Measurements from ENCODE around the gene MYDGF. TPM values are rescaled to one million over a fixed set of nuclear protein-coding genes. Genes with fewer than 3 reads are reported as not detected.

Gene MYDGF
- total and polyA plus RNA-seq, 9 of the 15 experiments (the other 6 are each of a cell fraction or from before 2014, with no cell fraction given): 4.2 to 141 (median 82.1) TPM

DNA sequence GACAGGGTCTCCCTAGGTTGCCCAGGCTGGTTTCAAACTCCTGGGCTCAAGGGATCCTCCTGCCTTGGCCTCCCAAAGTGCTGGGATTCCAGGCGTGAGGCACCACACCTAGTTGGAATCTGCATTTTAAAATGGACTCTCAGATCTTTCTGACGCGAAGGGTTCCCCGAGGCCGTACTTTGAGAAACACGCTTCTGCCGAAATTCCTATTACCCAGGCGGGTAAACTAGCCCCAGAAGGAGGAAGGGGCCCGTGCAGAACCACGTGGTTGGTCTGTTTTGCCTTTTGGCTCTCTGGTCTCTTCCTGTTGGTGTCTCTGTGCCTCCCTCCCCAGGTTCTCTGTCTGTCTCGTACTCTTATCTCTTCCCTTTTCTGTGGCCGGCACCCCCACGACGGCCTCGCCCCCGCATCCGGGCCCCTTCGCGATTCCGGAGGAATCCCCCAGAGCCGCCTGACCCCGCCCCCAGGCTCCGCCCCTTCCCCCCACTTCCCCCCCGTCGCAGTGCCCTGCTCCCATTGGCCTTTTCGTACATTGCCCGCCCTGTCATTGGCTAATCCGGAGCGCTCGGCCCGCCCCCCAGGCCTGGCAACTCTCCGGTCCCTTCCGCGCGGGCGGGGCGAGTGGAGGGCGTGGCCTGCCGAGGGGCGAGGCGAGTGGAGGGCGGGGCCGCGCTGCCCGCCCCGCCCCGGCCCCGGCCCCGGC, 31.2 kb downstream of the MYDGF start, which contains the start of gene TNFAIP8L1 (continued):
- TF ChIP-seq, protein P1, sequence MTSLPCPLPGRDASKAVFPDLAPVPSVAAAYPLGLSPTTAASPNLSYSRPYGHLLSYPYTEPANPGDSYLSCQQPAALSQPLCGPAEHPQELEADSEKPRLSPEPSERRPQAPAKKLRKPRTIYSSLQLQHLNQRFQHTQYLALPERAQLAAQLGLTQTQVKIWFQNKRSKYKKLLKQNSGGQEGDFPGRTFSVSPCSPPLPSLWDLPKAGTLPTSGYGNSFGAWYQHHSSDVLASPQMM (CRISPR knock-in tag; IDR thresholded peaks at IDR 0.05): no peak
- TF ChIP-seq JUN (IDR thresholded peaks at IDR 0.05; ENCODE audit: borderline replicate concordance, low read depth, low read length): peak; percentile 9; the same call in 1 of the 2 replicates
- TF ChIP-seq JUN (CRISPR knock-in tag; IDR thresholded peaks at IDR 0.05; ENCODE audit: borderline replicate concordance): no peak
- TF ChIP-seq, protein P2, sequence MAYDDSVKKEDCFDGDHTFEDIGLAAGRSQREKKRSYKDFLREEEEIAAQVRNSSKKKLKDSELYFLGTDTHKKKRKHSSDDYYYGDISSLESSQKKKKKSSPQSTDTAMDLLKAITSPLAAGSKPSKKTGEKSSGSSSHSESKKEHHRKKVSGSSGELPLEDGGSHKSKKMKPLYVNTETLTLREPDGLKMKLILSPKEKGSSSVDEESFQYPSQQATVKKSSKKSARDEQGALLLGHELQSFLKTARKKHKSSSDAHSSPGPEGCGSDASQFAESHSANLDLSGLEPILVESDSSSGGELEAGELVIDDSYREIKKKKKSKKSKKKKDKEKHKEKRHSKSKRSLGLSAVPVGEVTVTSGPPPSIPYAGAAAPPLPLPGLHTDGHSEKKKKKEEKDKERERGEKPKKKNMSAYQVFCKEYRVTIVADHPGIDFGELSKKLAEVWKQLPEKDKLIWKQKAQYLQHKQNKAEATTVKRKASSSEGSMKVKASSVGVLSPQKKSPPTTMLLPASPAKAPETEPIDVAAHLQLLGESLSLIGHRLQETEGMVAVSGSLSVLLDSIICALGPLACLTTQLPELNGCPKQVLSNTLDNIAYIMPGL (CRISPR knock-in tag; IDR thresholded peaks at IDR 0.05): no peak
- no peak for TF ChIP-seq KDM2B (CRISPR knock-in tag; IDR thresholded peaks at IDR 0.05)
- peak; percentile 92 for TF ChIP-seq MECOM (CRISPR knock-in tag; IDR thresholded peaks at IDR 0.05)
- no peak for TF ChIP-seq RNF219 (CRISPR knock-in tag; IDR thresholded peaks at IDR 0.05)
- TF ChIP-seq VEZF1 (CRISPR knock-in tag; IDR thresholded peaks at IDR 0.05): peak; percentile 100
- no peak; the same call in 1 of the 2 replicates for TF ChIP-seq ZBTB33 (CRISPR knock-in tag; IDR thresholded peaks at IDR 0.05)
- no peak for TF ChIP-seq ZNF217 (CRISPR knock-in tag; IDR thresholded peaks at IDR 0.05)
- TF ChIP-seq MAFG (tag; conservative IDR thresholded peaks at IDR 0.05): no peak
- TF ChIP-seq RHOXF2B (CRISPR knock-in tag; conservative IDR thresholded peaks at IDR 0.05): no peak
- no peak for TF ChIP-seq RUNX1 (IDR thresholded peaks at IDR 0.05; ENCODE audit: low read depth)
- no peak for TF ChIP-seq MAFK (IDR thresholded peaks at IDR 0.05; ENCODE audit: low read length)
- no peak for TF ChIP-seq ZNF253 (CRISPR knock-in tag; conservative IDR thresholded peaks at IDR 0.05)
- TF ChIP-seq ZNF212 (CRISPR knock-in tag; IDR thresholded peaks at IDR 0.05): no peak
- TF ChIP-seq, protein P3, sequence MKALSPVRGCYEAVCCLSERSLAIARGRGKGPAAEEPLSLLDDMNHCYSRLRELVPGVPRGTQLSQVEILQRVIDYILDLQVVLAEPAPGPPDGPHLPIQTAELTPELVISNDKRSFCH (CRISPR knock-in tag; IDR thresholded peaks at IDR 0.05): no peak
- TF ChIP-seq, protein P3 (tag; IDR thresholded peaks at IDR 0.05): no peak
- peak; percentile 84; the same call in 1 of the 2 replicates for TF ChIP-seq ZBTB7A (IDR thresholded peaks at IDR 0.05; ENCODE audit: borderline replicate concordance, control insufficient read depth, low read depth, low read length)
- TF ChIP-seq BCL6 (CRISPR knock-in tag; IDR thresholded peaks at IDR 0.05): no peak
- TF ChIP-seq CAMTA2 (CRISPR knock-in tag; conservative IDR thresholded peaks at IDR 0.05): no peak

Measured in K562 (cell line).